Measurements from ENCODE around the gene ASXL2. TPM values are rescaled to one million over a fixed set of nuclear protein-coding genes. Genes with fewer than 3 reads are reported as not detected.

The ASXL2 gene
- total and polyA plus RNA-seq, 9 donors, result 8.0 to 14.9 (median 12.1) TPM

GRCh38 chr2:25742501-25742900 is 135.8 kb downstream of the ASXL2 start:
- peaks cover 34% of the 10 kb centered on the region for H3K36me3 ChIP-seq (ENCODE audit: control insufficient read depth, insufficient read depth, low read length)
- peaks cover 6% of the 10 kb centered on the region for H3K4me1 ChIP-seq (ENCODE audit: control insufficient read depth, insufficient read depth, low read length)
- H3K4me3 ChIP-seq (ENCODE audit: low read length), result no peak overlapping the region
- 100% methylated on average over 1 of the region's 1 CpG for whole genome bisulfite sequencing (ENCODE audit: insufficient coverage)
- no peaks in the 10 kb centered on the region for H3K27me3 ChIP-seq (ENCODE audit: control insufficient read depth, insufficient read depth, low read length)
- no peak for DNase-seq
- H3K27ac ChIP-seq (ENCODE audit: low read length), result no peak overlapping the region
- H3K9me3 ChIP-seq (replicated peaks; ENCODE audit: control insufficient read depth, low read depth, low read length), result no peaks in the 10 kb centered on the region

GRCh38 chr2:25740810-25741381 is 137.4 kb downstream of the ASXL2 start:
- H3K4me1 ChIP-seq (ENCODE audit: control insufficient read depth, insufficient read depth, low read length), result peaks cover 6% of the 10 kb centered on the region
- 38% methylated on average over 1 of the region's 6 CpGs for WGBS (ENCODE audit: insufficient coverage)

GRCh38 chr2:25738383-25739343 is 139.6 kb downstream of the ASXL2 start:
- no peaks in the 10 kb centered on the region for H3K9me3 ChIP-seq (replicated peaks; ENCODE audit: control insufficient read depth, low read depth, low read length)
- peaks cover 3% of the 10 kb centered on the region for H3K4me1 ChIP-seq (ENCODE audit: control insufficient read depth, insufficient read depth, low read length)
- DNase-seq, result no peak
- peaks cover 21% of the 10 kb centered on the region for H3K36me3 ChIP-seq (ENCODE audit: control insufficient read depth, insufficient read depth, low read length)
- WGBS (ENCODE audit: insufficient coverage), result no CpG with 5 or more reads among the region's 3 CpGs
- no peak overlapping the region for H3K4me3 ChIP-seq (ENCODE audit: low read length)
- H3K27ac ChIP-seq (ENCODE audit: low read length), result no peak overlapping the region
- no peaks in the 10 kb centered on the region for H3K27me3 ChIP-seq (ENCODE audit: control insufficient read depth, insufficient read depth, low read length)

More at GRCh38 chr2:25740810-25741381, 137.4 kb downstream of the ASXL2 start:
- no peaks in the 10 kb centered on the region for H3K9me3 ChIP-seq (replicated peaks; ENCODE audit: control insufficient read depth, low read depth, low read length)
- DNase-seq, result no peak
- no peak overlapping the region for H3K4me3 ChIP-seq (ENCODE audit: low read length)
- no peak overlapping the region for H3K27ac ChIP-seq (ENCODE audit: low read length)
- H3K36me3 ChIP-seq (ENCODE audit: control insufficient read depth, insufficient read depth, low read length), result peaks cover 34% of the 10 kb centered on the region
- no peaks in the 10 kb centered on the region for H3K27me3 ChIP-seq (ENCODE audit: control insufficient read depth, insufficient read depth, low read length)

- no peak overlapping the region for H3K27ac ChIP-seq (ENCODE audit: low read length)
- H3K4me3 ChIP-seq (ENCODE audit: low read length), result no peak overlapping the region
- H3K9me3 ChIP-seq (replicated peaks; ENCODE audit: control insufficient read depth, low read depth, low read length), result no peaks in the 10 kb centered on the region
- WGBS (ENCODE audit: insufficient coverage), result 80% methylated on average over 2 of the region's 6 CpGs
- H3K4me1 ChIP-seq (ENCODE audit: control insufficient read depth, insufficient read depth, low read length), result no peaks in the 10 kb centered on the region
- no peak for DNase-seq
- no peaks in the 10 kb centered on the region for H3K27me3 ChIP-seq (ENCODE audit: control insufficient read depth, insufficient read depth, low read length)
- peaks cover 6% of the 10 kb centered on the region for H3K36me3 ChIP-seq (ENCODE audit: control insufficient read depth, insufficient read depth, low read length)
These were observed 141.3 kb downstream of the ASXL2 start for GRCh38 chr2:25736899-25737515.

- no peaks in the 10 kb centered on the region for H3K9me3 ChIP-seq (replicated peaks; ENCODE audit: control insufficient read depth, low read depth, low read length)
- H3K36me3 ChIP-seq (ENCODE audit: control insufficient read depth, insufficient read depth, low read length), result no peaks in the 10 kb centered on the region
- H3K4me3 ChIP-seq (ENCODE audit: low read length), result no peak overlapping the region
- no CpG with 5 or more reads among the region's 1 CpG for WGBS (ENCODE audit: insufficient coverage)
- no peak overlapping the region for H3K27ac ChIP-seq (ENCODE audit: low read length)
- no peaks in the 10 kb centered on the region for H3K4me1 ChIP-seq (ENCODE audit: control insufficient read depth, insufficient read depth, low read length)
- H3K27me3 ChIP-seq (ENCODE audit: control insufficient read depth, insufficient read depth, low read length), result no peaks in the 10 kb centered on the region
- DNase-seq, result no peak
These were observed 142.5 kb downstream of the ASXL2 start for GRCh38 chr2:25735835-25736234.

- WGBS (ENCODE audit: insufficient coverage), result 87% methylated on average over 3 of the region's 7 CpGs
- H3K9me3 ChIP-seq (replicated peaks; ENCODE audit: control insufficient read depth, low read depth, low read length), result no peaks in the 10 kb centered on the region
- no peak for DNase-seq
- H3K4me1 ChIP-seq (ENCODE audit: control insufficient read depth, insufficient read depth, low read length), result no peaks in the 10 kb centered on the region
- H3K27me3 ChIP-seq (ENCODE audit: control insufficient read depth, insufficient read depth, low read length), result no peaks in the 10 kb centered on the region
- H3K27ac ChIP-seq (ENCODE audit: low read length), result no peak overlapping the region
- H3K36me3 ChIP-seq (ENCODE audit: control insufficient read depth, insufficient read depth, low read length), result no peaks in the 10 kb centered on the region
- no peak overlapping the region for H3K4me3 ChIP-seq (ENCODE audit: low read length)
These were observed 149.7 kb downstream of the ASXL2 start for GRCh38 chr2:25728559-25728958.

- Histone ChIP-seq H3K4me3 (ENCODE audit: low read length) (no peak overlapping the region), H3K27me3 (ENCODE audit: control insufficient read depth, insufficient read depth, low read length) (peaks cover 4% of the 10 kb centered on the region), H3K36me3 (ENCODE audit: control insufficient read depth, insufficient read depth, low read length) (no peaks in the 10 kb centered on the region), H3K27ac (ENCODE audit: low read length) (no peak overlapping the region), H3K9me3 (replicated peaks; ENCODE audit: control insufficient read depth, low read depth, low read length) (no peaks in the 10 kb centered on the region), H3K4me1 (ENCODE audit: control insufficient read depth, insufficient read depth, low read length) (no peaks in the 10 kb centered on the region)
- WGBS (ENCODE audit: insufficient coverage), result 54% methylated on average over 3 of the region's 3 CpGs
- DNase-seq, result no peak
These were observed 151.8 kb downstream of the ASXL2 start for GRCh38 chr2:25726522-25726921.

- H3K27me3 ChIP-seq (ENCODE audit: control insufficient read depth, insufficient read depth, low read length), result peaks cover 4% of the 10 kb centered on the region
- H3K27ac ChIP-seq (ENCODE audit: low read length), result no peak overlapping the region
- H3K4me3 ChIP-seq (ENCODE audit: low read length), result no peak overlapping the region
- no peaks in the 10 kb centered on the region for H3K36me3 ChIP-seq (ENCODE audit: control insufficient read depth, insufficient read depth, low read length)
- WGBS (ENCODE audit: insufficient coverage), result no CpG with 5 or more reads among the region's 3 CpGs
- no peak for DNase-seq
- H3K9me3 ChIP-seq (replicated peaks; ENCODE audit: control insufficient read depth, low read depth, low read length), result no peaks in the 10 kb centered on the region
- H3K4me1 ChIP-seq (ENCODE audit: control insufficient read depth, insufficient read depth, low read length), result no peaks in the 10 kb centered on the region
These were observed 152.4 kb downstream of the ASXL2 start for GRCh38 chr2:25725877-25726276.

GRCh38 chr2:25724756-25725155 is 153.5 kb downstream of the ASXL2 start:
- no peak for DNase-seq
- Histone ChIP-seq H3K27ac (ENCODE audit: low read length) (no peak overlapping the region), H3K36me3 (ENCODE audit: control insufficient read depth, insufficient read depth, low read length) (no peaks in the 10 kb centered on the region), H3K4me1 (ENCODE audit: control insufficient read depth, insufficient read depth, low read length) (no peaks in the 10 kb centered on the region), H3K9me3 (replicated peaks; ENCODE audit: control insufficient read depth, low read depth, low read length) (no peaks in the 10 kb centered on the region), H3K27me3 (ENCODE audit: control insufficient read depth, insufficient read depth, low read length) (peaks cover 4% of the 10 kb centered on the region), H3K4me3 (ENCODE audit: low read length) (no peak overlapping the region)
- 80% methylated on average over 3 of the region's 6 CpGs for WGBS (ENCODE audit: insufficient coverage)

GRCh38 chr2:25722224-25722623 is 156.1 kb downstream of the ASXL2 start:
- Histone ChIP-seq H3K27me3 (ENCODE audit: control insufficient read depth, insufficient read depth, low read length) (peaks cover 4% of the 10 kb centered on the region), H3K9me3 (replicated peaks; ENCODE audit: control insufficient read depth, low read depth, low read length) (no peaks in the 10 kb centered on the region), H3K36me3 (ENCODE audit: control insufficient read depth, insufficient read depth, low read length) (no peaks in the 10 kb centered on the region), H3K4me1 (ENCODE audit: control insufficient read depth, insufficient read depth, low read length) (no peaks in the 10 kb centered on the region), H3K4me3 (ENCODE audit: low read length) (no peak overlapping the region), H3K27ac (ENCODE audit: low read length) (no peak overlapping the region)
- no CpG with 5 or more reads among the region's 3 CpGs for WGBS (ENCODE audit: insufficient coverage)
- no peak for DNase-seq

Data from muscle of leg (tissue), 11 donors.